Prostate gland (tissue), 2 donors: ENCODE data around the gene CGNL1.

Source experiments
- POLR2A ChIP-seq: fragments of 450-650 bp; IDR thresholded peaks from one replicate; pipeline ENCODE4 v1.6.1; 2016; ENCODE audit warnings: antibody characterized with exemption, mild to moderate bottlenecking
- POLR2AphosphoS5 ChIP-seq: sonication (generic); formaldehyde crosslinking; IDR thresholded peaks from one replicate; pipeline ENCODE4 v1.6.1; 2017; ENCODE audit warnings: antibody characterized with exemption
- TF ChIP-seq, protein P1 (sequence below), 4 experiments: fragments of 200-600 bp in 2 of 4; fragments of 450-650 bp in 2 of 4; sonication (generic) in 2 of 4; IDR thresholded peaks; 1 replicate in 3 of 4; 2 replicates in 1 of 4; pipeline ENCODE4 v1.5.1; 2016 to 2019; ENCODE audit warnings: antibody characterized with exemption in 4 of 4, mild to moderate bottlenecking in 2 of 4, moderate library complexity in 2 of 4

- TF ChIP-seq, protein P1, sequence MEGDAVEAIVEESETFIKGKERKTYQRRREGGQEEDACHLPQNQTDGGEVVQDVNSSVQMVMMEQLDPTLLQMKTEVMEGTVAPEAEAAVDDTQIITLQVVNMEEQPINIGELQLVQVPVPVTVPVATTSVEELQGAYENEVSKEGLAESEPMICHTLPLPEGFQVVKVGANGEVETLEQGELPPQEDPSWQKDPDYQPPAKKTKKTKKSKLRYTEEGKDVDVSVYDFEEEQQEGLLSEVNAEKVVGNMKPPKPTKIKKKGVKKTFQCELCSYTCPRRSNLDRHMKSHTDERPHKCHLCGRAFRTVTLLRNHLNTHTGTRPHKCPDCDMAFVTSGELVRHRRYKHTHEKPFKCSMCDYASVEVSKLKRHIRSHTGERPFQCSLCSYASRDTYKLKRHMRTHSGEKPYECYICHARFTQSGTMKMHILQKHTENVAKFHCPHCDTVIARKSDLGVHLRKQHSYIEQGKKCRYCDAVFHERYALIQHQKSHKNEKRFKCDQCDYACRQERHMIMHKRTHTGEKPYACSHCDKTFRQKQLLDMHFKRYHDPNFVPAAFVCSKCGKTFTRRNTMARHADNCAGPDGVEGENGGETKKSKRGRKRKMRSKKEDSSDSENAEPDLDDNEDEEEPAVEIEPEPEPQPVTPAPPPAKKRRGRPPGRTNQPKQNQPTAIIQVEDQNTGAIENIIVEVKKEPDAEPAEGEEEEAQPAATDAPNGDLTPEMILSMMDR (IDR thresholded peaks at IDR 0.05), result no peak
- TF ChIP-seq POLR2AphosphoS5 (no peak), POLR2A (no peak)
Observed at GRCh38 chr15:57494581-57494980, 118.3 kb downstream of the CGNL1 start.
